ENCODE results near the gene FADS2.

FADS2 gene

DNA sequence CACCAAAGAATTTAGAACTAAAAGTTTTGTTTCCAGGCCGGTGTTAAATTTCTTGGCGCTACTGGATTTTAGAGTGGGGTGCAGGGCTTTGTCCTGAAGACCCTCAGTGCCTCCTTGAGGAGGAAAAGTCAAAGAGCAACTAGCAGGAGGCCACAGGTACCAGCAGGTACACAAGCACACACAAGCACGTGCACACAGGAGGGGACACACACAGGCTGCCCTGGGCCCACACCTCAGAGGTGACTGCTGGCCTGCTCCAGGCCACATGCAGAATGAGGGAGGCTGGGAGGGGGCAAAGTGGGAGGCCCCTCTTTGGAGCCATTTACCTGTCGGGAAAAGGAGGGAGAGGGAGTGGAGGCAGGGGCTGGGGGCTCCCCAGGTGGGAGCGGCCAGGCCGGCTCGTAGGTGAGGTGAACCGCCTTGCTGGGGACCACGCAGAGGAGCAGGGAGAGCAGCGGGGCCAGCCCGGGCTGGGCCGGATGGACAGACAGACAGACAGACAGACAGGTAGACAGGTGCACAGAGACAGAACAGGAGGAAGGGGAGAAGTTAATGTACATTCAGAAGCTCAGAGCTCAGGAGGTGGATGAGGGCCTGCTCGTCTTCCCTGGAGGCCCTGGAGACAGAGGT lies 77.1 kb downstream of the FADS2 start:
- no peak for DNase-seq (ENCODE audit: low read depth, low spot score)

DNA sequence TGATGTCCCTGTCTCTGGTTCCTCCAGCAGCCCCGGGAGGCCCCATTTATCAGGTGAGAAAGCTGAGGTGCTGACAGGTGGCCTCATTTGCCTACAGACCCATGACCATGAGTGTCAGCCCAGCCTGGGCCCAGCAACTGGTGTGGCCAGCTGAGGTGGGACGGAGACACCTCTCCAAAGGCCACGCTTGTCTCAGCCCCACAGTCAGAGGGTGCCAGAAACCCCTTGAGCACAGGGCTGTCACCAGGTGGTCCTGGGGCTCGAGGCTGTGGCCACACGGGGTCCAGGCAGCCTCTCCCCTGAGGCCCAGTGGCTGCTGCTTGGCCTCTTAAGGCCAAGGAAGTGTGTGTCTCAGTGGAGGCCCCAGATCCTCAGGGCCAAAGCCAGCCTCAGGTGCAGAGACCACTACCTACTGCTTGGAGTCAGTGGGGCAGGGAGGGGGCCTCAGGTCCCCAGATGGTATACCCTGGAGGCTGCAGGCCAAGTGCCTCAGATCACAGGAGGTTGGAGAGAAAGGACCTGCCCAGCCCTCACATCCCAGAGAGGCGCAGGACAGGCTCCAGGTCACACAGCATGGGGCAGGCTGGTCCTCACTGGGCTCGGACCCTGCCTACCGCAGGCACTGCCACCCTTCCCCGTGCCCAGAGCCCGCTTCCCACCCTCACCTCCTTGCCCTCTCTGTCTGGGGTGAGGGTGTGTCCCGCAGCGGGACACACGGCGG lies 77.9 kb downstream of the FADS2 start:
- DNase-seq (ENCODE audit: low read depth, low spot score) = no peak

GRCh38 chr11:61906522-61906909 lies 78.4 kb downstream of the FADS2 start:
- DNase-seq (ENCODE audit: low read depth, low spot score) = no peak

DNA sequence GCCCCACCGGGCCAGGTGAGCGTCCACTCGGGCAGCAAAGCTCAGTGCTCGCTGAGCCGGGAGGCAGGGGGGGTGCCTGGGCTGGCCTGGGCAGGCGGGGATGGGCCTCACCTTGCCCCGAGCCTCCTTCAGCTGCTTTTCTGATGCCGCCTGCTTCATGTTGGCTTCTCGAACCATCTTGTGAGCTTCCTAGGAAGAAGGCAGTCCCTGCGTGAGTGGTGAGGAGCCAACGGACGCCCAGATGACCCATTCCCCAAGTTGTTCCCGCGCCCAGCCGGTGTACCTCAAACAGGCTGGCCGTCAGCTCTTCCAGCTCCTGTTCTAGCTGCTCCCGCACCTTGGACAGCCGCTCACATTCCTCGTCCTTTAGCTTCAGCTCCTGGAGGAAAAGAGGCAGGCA lies 79.2 kb downstream of the FADS2 start:
- no peak for DNase-seq (ENCODE audit: low read depth, low spot score)

DNA sequence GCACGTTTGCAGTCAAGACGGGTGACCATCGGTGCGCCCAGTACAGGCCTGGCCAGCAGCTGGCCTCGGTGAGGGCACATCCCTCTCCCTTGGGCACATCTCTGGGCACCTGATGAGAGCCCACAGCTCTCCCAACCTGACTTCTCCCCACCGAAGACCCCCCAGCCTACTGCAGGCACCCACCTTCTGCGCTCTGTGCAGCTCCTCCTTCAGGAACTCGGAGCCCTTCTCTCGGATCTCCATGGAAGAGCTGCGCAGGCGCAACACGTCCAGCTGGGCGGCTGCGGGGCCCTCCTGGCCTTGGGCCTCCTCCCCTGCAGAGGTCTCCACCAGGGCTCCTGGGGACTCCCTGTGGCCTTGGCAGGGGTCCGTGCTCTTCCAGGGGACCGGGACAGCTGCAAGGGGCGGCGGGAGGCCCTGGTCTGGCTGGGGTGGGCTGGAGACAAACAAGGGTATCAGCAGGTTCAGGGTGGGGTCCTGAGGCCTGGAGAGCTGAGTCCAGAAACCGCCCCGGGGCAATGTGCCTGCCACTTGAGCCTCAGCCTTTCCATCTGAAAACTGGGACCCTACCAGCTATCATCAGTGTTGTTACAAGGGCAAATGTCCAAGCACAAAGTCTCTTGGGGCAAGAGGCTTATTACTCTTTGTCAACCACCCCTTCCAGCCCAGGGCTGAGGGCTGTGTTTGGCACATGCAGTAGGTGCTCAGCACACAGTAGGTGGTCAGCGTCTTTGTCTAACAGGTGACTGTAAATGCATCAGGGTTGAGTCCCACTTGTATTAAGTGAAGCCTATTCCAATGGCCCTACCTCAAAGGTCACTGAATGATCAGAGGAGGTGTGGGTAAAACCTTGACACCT lies 80.0 kb downstream of the FADS2 start:
- no peak for DNase-seq (ENCODE audit: low read depth, low spot score)

GRCh38 chr11:61908730-61909316 lies 80.7 kb downstream of the FADS2 start:
- no peak for DNase-seq (ENCODE audit: low read depth, low spot score)

DNA sequence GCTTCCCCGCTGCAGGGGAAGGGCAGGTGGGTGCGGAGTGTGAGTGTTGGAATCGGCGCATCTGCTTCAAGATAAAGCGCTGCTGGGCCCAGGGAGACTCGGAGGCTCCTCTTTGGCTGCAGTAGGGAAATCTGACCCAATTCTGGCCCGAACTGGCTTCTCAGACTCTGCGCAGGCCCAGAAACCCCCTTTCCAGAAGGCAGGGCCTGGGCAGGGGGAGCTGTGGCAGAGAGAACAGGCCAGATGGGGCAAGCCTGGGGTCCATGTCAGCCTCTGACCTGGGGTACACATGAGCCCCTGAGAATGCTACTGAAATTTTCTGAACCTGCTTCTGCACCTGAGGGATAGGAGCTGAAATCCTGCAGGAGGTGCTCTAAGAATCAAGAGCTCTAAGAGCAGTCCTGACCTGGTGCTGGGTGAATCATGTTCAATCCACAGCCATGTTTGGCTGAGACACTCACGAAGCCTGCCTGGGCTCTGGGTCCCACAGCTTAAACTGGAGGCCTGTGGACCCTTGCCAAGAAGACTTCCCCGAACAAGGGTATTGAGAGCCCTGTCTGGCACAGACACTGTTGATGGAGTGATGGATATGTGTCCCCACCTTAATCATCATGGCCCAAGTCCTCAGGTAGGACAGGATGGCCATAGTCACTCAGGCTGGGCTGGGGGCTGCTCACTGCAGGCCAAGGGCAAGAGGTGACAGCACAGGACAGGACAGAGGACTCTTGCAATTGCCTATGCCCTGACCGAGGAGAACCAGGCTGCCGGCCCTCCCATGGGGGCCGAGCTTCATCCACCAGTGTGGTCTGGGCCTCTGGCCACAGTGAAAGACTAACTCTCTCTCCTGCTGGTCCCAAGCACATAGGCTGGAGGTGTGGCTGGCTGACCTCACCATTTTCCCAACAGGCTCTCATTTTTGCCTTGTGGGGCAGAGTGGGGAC lies 82.4 kb downstream of the FADS2 start:
- DNase-seq (ENCODE audit: low read depth, low spot score) = no peak

- DNase-seq (ENCODE audit: low read depth, low spot score) = no peak
Observed at GRCh38 chr11:61911128-61911700, 83.1 kb downstream of the FADS2 start.

DNA sequence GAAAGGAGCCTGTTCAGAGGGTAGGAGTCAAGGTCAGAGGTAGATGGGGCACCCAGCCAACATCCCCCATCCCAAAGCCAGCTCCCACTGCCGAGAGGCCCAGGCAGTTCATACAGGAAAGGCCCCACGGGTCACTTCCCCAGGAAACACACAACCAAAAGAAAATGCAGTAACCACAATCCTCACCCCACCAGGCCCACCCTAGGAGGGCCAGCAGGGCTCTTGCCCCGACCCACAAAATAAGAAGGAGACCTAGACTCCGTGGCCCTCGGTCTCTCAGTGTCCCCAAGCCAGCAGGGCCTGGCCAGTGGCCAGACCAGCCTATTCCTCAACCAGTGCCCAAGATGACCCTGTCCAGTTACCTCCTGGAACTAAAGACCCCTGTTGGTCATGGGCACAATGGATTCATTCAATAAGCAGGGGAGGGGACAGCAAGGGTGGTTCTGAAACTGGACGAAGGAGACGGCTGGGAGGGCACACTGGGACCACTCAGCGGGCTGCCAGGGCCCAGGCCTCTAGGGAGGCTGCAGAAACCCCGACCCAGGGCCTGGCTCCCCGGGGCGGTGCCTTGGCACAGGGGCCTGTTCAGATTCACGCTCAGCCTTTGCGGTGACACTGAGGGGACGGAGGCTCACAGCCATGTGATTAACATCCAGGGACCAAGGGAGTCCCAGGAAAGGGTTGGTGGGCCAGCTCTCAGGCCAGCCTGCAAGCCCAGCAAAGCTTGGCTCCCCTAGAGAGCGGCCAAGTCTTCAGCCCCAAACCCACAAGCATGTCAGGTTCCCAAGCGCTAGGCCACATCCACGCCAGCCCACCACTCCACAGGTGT lies 83.8 kb downstream of the FADS2 start:
- no peak for DNase-seq (ENCODE audit: low read depth, low spot score)

- DNase-seq (ENCODE audit: low read depth, low spot score) = no peak
Observed at GRCh38 chr11:61912530-61912898, 84.4 kb downstream of the FADS2 start.

- no peak for DNase-seq (ENCODE audit: low read depth, low spot score)
Observed at GRCh38 chr11:61912991-61913698, 85.0 kb downstream of the FADS2 start.

DNA sequence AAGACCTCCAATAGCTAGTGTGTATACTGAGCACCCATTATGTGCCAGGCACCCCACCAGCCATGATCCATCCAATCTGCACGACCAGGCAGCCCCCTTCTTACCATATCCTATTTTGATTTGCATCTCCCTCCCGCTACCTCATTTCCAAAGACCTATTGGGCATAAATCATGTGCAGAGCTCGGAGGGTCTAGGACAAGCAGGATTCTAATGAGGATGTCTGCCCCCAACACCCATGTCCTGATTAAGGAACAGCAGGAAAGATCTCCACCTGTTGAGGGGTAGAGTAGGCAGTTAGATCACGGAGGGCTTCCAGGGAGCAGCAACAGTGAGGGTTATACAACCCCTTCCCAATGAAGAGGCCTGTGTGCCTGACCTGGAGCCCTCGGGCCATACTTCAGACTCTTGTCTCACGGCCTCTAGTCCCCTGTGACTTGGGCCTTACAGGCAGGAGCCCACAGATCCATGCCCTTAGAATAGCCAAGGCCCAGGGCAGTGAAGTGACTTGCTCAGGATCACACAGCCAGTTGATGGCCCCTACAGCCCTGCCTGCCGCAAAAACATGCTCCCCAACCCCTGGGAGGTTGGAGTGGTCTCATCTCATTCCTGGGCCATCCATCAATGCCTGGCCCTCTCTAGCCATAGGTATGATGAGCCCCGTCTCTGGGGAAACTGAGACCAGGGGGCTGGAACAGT lies 85.7 kb downstream of the FADS2 start:
- DNase-seq (ENCODE audit: low read depth, low spot score) = no peak

DNA sequence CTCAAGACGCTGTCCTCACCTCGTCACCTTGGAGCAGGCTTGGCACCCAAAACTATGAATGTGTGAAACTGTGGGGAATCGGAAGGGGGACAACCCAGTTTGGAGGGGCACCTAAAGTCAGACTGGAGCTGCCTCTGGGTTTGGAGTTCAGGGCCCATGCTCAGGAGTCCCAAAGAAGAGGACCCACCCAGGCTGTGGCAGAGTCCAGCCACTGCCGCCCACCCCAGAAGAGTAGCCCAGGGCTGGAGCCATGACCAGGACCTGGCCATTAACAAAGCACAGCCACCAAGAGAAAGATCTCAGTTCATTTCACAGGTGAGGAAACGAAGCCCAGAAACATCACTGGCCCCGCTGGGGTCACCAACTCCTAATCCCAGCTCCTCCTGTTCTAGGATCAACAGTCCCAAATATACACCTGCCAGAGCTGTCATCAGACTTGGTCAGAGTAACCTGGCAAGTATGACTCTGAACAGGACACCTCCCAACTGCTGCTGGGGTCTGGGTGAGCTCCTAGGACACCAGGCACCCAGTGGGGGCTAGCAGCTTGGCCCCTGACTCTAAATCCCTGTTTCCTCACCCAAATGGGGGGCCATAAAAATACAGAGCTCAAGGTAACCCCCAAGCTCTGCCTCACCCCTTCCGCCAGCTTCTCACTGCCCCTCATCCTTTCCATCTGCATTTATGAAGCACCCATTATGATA lies 86.5 kb downstream of the FADS2 start:
- DNase-seq (ENCODE audit: low read depth, low spot score) = no peak

DNA sequence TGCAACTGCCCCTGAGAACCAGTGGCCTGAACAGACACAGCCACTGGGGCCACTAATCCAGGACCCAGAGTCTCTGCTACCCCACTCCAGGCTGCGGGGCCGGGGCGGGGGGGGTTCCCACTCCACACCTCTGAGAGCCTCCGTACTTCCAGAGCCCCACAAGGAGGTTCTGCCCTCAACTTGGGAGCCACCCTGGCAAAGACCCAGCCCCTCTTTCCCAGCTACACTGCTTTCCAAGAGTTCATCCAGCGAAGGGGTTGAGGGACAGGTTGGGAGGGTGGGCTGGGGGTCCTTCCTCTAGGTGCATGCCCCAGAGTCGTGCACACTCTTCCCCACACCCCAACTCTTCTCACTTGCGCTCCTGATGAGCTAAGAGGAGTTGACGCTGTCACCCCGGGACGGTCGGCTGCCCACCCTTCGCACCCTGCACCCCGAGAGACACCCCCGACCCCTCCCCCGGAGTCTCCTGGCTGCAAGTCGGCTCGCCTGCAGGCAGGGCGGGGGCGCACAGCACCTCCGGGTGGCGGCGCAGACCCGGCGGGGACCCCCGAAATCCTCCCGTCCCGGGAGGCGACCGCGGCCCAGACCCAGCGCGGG lies 88.7 kb downstream of the FADS2 start:
- no peak for DNase-seq (ENCODE audit: low read depth, low spot score)
